Germinal center (tissue), 1 donor: ENCODE results near the gene EMSY.

ENCODE experiments used
- DNase-seq: peaks from one replicate; pipeline ENCODE4 v3.0.0; 2012; ENCODE audit warnings: mixed read lengths, low spot score

The EMSY gene

GRCh38 chr11:76523147-76523546 is 78.3 kb downstream of the EMSY start:
- DNase-seq: no peak

GRCh38 chr11:76523786-76524436 is 79.1 kb downstream of the EMSY start:
- no peak for DNase-seq

- no peak for DNase-seq
Measured at GRCh38 chr11:76524461-76524860, 79.6 kb downstream of the EMSY start.

GRCh38 chr11:76524919-76525318 is 80.1 kb downstream of the EMSY start:
- no peak for DNase-seq

GRCh38 chr11:76526878-76527277 is 82.1 kb downstream of the EMSY start:
- DNase-seq: no peak

GRCh38 chr11:76542436-76542835 is 97.6 kb downstream of the EMSY start:
- no peak for DNase-seq

GRCh38 chr11:76543006-76543703 is 98.3 kb downstream of the EMSY start:
- no peak for DNase-seq

GRCh38 chr11:76550781-76551180 is 106.0 kb downstream of the EMSY start:
- DNase-seq: no peak

- no peak for DNase-seq
Measured at GRCh38 chr11:76551400-76551799, 106.6 kb downstream of the EMSY start.

- DNase-seq: no peak
Measured at GRCh38 chr11:76552987-76553386, 108.2 kb downstream of the EMSY start.

- DNase-seq: no peak
Measured at GRCh38 chr11:76553554-76554476, 109.0 kb downstream of the EMSY start.

GRCh38 chr11:76554767-76555166 is 109.9 kb downstream of the EMSY start:
- DNase-seq: no peak

GRCh38 chr11:76557466-76557865 is 112.6 kb downstream of the EMSY start:
- DNase-seq: no peak

GRCh38 chr11:76558473-76558872 is 113.7 kb downstream of the EMSY start:
- no peak for DNase-seq

- no peak for DNase-seq
Measured at GRCh38 chr11:76558891-76559290, 114.1 kb downstream of the EMSY start.

GRCh38 chr11:76559346-76559745 is 114.5 kb downstream of the EMSY start:
- DNase-seq: no peak

GRCh38 chr11:76560219-76560618 is 115.4 kb downstream of the EMSY start:
- DNase-seq: no peak

GRCh38 chr11:76561245-76561644 is 116.4 kb downstream of the EMSY start:
- no peak for DNase-seq

- DNase-seq: no peak
Measured at GRCh38 chr11:76562541-76562940, 117.7 kb downstream of the EMSY start.

- DNase-seq: no peak
Measured at GRCh38 chr11:76564364-76564763, 119.5 kb downstream of the EMSY start.

- DNase-seq: no peak
Measured at GRCh38 chr11:76566811-76567210, 122.0 kb downstream of the EMSY start.

GRCh38 chr11:76567261-76567660 is 122.4 kb downstream of the EMSY start:
- DNase-seq: no peak

GRCh38 chr11:76568139-76568538 is 123.3 kb downstream of the EMSY start:
- DNase-seq: no peak
